ELR (cell line): ENCODE measurements around the gene VAT1L.
"Not testable (repeated sequence)": the region's sequence is repeated elsewhere in the genome, so short reads cannot be mapped to it uniquely, and the experiment has no call there.

Experiments
- DNase-seq: peaks from one replicate; pipeline ENCODE4 v3.0.0-alpha.2; 2015; ENCODE audit warnings: low read depth

The VAT1L gene

DNA sequence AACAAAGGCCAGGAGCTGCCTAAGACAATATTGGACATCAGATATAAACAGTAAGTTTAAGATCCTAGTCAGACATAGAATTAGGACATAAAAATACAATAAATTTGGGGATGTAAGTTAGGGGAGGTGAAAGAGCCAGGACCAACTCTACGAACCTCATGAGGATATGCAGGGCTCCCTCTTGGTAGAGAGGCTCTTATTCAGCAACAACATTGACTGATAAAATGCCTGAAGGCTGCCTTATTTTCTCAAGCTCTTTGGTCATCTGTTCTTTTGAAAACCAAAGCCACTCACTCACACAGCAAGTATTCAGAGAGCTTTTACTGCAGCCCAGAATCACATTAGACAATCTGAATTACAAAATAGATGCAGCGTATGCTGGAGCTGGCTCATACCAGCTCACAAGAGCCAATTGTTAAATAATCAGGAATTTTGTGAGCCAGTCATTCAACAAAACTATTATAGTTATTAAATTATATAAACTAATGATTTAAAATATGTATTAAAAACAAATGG, 125.4 kb downstream of the VAT1L start:
- no peak for DNase-seq

DNA sequence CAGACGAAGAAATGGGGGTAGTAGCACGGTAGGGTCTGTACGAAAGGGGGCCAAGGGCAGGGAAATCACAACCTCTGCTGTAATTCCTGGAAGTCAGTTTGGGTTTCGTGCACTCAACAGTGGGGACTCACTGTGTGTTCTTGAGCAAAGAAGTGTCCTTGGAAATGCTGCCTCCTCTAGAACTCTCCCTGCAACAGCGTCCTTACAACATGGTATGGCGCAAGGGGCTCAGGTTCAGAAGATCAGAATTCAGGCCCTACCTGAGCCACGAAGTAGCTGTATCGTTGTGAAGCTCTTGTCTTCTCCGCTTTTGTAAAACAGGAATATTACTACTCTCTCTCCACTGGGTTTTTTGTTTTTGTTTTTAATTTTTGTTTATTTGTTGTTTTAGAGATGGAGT, 127.7 kb downstream of the VAT1L start:
- no peak for DNase-seq

DNA sequence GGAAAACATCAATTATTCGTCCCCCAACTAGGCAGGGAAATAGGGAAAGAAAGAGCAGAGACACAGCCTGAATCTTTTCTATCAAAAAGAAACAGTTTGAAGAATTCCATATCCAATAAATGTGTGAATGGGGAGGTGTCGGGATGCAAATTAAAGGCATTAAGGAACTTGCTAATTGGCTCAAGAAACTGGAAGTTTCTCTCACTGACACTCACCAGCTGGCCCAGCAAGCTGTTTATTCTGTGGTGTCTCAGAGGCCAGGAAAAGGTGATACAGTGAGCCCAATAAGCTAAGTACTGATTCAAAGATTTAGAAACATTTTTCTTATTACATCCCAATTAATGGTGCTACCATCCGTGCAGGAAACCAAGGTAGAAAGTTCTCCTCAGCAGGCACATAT, 129.6 kb downstream of the VAT1L start:
- DNase-seq, result no peak

DNA sequence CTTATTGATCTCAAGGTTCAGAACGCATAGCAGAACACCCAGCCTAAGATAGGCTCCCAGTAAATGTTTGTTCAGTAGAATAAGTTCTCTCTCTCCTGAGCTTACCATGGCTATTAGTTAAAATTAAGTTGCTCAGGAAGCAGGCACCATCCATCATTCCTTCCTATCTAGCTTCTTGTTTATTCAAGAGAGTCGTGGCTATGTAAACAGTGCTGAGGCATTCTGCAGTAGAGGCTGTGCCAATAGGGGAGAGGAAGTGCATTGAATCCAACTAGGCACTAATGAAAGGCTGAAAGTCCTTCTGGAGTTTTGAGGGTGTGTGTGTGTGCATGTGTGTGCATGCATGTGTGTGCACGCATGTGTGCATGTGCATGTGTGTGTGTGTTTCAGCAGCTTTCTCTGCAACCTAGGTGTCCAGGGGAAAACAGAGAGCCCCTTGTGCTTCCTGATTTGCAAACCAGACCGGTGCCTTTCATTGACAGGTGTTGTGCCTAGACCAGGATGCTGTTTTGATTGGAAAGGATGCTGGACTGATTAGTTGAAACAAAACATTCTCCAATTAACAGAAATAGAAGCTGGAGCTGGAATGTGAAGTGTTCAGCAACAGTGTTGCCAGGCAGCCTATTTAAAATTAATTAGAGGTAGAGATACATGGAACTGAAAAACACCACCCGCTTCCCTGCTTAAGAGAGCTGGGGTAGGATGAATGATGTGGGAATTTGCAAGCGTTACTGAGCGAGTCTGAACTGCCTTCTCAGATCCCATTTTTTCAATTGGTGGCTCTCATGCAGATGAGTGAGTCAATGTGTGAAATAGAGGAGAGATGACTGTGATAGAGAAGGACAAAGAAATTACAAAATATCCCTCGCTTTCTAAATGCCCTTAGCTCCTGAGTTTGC, 130.7 kb downstream of the VAT1L start:
- DNase-seq, result no peak

DNA sequence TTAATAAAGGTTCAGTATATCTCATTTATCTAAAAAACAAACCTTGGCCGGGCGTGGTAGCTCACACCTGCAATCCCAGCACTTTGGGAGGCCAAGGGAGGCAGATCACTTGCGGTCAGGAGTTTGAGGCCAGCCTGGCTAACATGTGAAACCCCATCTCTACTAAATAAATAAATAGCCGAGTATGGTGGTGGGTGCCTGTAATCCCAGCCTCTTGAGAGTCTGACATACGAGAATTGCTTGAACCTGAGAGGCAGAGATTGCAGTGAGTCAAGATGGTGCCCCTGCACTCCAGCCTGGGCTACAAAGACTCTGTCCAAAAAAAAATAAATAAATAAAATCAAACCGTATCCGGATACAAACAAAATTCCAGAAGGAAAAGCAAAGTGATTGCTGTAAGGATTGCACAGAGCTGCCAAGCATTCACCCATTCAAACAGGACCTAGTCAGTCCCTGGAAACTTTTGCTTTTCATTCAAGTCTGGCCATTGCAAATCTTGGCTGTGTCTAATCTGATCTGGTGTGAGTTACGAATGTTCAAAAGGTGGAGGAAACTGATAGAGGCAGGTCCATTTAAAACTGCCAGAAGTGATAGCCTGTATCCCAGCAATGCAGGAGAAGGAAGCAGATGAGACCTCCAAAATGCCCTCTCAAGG, 131.5 kb downstream of the VAT1L start:
- DNase-seq, result no peak

DNA sequence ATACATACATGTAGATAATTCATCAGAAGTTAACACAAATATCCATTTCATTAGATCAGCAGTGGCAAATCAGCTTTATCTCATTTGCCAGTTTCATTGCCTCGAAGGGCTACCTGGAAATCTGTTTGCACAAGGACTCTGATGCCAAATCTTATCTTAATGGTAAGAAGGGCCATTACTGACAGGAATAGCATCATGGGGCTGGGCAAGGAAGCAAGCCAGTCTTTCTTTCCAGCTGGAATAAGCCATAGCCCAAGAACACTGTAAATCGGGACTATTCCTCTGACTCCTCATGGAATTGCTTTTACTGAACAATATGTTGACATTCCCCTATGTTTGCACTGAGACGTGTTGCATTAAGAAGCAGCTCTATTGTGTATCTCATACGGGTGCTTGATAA, 132.6 kb downstream of the VAT1L start:
- DNase-seq, result no peak

DNA sequence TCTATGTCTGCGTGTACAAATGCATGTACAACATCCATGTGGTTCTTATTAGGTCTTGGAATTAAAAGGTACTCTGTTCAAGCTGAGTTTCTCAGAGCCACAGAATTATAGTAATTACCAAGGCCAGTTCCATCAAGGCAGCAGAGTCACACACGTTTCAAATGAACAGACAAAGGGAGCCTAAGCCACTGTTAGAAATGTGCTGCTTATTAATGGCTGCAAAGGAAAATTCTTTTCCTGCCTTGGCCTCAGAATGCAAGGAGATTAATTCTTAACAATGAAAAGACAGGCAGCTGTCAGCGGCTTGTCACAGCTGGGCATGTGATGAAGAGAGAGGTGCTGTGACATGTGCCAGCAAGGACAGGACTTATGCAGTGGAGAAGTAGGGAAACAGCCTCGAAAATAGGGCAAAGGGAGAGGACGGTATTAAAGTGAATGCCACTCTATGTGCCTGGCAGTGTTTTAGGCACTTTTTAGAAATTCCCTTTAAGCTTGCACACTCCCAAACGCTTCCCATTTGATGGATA, 133.9 kb downstream of the VAT1L start:
- no peak for DNase-seq

DNA sequence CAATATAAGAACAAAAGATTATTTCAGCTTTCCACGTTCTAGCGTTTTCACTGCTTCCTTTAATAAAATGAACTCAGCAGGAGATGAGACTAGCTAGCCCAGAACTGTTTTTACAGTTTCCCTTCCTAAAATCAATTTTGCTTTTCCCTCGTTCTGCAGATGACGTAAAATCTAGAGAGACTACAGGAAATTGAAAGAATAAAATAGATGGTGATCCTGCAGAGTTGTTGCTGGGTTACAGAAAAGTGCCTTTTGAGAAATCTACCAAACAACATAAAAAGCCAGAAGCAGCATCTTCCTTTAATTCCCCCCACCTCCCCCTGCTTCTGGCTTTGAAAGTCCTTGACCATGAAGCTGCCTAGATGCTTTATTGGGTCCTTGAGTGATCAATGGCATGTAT, 137.2 kb downstream of the VAT1L start:
- DNase-seq, result no peak

DNA sequence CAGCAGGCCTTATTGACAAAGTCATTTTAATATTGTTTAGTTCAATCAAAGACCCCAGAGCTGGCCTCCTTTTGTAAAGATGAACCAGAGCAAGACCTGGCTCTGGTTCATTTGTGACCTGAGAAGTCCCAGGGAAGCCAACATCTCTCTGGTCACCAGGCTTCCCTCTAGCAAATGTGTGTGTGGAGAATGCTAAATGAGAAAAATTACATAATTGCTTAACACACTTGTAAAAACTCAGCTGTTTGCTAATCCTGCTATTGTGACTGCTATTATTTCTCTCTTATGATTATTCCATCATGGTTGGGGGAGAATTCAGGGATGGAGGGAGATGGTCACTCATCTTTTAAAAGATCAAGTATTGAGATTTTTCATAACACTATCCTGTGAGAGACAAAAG, 139.7 kb downstream of the VAT1L start:
- DNase-seq, result no peak

DNA sequence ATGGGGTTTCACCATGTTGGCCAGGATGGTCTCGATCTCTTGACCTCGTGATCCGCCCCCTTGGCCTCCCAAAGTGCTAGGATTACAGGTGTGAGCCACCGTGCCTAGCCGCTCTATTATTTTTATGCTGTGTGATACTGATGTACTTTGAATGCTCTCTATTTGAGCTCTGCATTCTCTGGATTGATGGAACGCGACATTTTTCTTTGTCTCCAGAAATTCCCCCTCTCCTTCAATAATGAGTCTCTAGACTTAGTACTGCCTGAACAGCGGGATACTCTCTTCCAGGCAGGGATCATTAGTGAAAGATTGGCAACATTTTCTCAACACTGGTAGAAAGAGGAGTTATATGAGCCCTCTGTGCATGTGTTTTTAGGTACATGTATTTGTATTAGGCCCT, 140.6 kb downstream of the VAT1L start:
- DNase-seq, result no peak

DNA sequence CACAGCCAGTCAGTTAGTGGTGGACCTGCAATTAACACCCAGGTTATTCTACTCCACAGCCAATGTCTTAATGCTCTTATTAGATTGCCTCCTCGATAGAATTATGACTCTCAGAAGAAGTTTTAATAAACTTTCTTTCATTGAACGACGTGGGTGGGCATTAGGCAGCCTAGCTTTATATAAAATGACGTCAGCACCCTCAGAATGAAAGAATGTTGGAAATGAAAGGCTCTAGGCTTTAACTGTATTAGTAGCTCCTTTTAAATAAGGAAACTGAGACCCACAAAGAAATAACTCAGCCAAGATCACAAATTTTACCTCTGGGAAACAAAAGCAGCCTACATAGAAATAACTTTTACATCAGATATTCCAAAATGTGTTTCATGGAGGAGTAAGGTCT, 142.7 kb downstream of the VAT1L start:
- no peak for DNase-seq

DNA sequence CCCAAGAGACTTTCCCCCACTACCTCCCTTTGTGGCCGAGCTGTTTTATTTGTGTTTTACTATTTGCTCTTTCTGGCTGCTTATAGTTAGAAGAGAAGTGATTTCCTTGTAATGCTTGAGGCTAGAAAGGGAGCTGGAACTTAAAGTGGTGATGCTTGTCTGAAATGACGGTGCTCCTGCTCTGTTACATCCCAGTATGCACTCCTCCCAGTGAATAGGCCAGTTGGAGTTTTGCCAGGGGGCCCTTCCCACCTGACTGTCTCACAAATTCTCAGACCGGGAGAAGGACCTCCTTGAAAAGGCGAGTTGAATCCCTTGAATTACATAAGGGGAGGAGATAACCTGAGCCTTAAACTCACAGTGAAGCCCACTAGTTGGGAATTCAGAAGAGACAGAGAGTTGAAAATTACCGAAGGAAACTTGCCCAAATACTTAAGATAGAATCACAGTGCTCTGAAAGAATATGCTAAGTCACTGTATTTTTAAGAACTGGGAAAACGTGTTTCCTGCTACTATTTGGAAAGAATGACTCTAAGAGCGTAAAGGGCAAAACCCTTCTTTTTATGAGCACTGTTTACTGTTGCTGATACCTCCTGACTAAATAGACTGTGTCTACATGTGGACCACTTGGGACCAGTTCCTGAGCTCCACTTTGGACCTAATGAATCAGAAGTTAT, 149.2 kb downstream of the VAT1L start:
- DNase-seq, result no peak

DNA sequence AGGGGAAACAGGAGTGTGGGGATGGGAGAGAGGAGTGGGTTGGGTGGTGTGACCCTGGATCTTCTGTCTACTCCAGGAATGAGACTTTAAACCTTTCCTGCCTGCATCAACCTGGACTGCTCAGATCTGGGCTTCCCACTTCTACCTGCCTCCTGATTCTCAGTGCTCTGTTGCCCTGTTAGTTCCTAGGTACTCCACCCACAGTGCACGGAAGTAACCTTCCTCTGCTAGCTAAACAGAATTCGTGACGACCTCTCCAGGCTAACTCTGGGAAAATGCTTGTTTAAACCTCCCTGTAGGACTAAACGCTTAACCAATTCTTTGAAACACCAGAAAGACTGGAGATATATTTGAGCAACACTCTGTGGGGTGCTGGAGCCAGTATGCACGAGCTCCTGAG, 150.5 kb downstream of the VAT1L start:
- no peak for DNase-seq

DNA sequence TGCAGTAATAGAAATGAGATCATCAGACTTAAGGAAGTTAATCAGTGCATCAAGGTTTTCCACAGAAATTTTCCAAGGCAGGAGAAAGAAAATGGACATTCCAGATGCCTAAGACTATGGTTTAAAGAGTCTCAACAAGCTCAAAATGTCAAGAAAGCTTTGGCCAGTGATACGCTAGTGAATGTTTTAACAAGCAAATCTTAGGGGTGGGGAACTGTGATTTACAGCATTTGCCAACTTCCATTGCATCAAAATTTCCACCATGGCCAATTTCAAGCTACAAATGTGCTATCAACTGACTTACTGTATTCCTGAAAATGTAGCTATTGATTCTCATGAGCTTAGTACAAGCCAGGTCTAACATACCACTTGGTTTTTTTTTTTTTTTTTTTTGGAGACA, 151.6 kb downstream of the VAT1L start:
- no peak for DNase-seq

DNA sequence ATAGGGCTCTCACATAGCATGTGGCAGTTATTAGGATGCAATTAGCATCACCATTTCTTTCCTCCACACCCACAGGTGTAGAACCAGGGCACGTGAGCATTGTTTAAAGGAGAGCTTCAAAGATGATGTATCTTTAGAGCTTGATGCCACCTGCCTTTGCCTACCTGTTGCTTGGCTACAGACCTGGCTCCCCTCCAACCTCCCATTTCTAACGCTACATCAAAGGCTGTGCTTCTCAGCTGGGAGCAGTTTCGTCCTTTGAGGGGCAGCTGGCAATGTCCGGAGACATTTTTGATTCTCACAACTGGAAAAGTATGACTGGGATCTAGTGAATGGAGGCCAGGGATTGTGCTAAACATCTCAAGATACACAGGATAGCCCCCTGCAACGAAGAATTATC, 155.4 kb downstream of the VAT1L start:
- no peak for DNase-seq

DNA sequence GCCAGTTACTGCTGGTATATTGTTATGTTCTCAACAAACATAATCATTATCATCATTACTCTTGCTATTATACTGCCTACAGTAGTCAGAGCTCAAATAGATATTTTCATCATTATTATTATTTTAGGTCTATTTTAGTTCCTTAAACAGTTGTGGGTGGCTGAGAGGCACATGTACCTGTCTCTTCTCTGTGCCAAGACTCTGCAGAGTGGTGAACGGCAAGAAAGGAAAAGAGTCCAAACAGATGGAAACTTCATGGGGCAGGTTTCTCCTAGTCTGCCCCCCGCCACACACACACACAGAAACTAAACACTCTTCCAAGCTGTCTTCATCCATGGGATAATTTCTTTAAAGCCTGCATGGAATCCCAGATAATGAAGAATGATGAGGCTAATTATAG, 156.3 kb downstream of the VAT1L start:
- no peak for DNase-seq

DNA sequence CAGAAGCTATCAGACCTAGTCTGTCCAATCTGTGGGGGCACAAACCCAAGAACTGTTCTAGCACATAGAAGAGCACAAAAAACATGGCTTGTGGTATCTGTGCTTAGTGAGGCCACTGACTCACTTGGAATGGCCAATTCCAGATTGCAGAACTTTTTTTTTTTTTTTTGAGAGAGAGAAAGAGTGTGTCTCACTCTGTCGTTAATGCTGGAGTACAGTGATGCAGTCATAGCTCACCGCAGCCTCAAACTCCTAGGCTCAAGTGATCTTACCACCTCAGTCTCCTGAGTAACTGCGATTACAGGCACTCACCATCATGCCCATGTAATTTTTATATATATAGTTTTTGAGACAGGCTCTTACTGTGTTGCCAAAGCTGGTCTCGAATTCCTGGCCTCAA, 156.8 kb downstream of the VAT1L start:
- no peak for DNase-seq

DNA sequence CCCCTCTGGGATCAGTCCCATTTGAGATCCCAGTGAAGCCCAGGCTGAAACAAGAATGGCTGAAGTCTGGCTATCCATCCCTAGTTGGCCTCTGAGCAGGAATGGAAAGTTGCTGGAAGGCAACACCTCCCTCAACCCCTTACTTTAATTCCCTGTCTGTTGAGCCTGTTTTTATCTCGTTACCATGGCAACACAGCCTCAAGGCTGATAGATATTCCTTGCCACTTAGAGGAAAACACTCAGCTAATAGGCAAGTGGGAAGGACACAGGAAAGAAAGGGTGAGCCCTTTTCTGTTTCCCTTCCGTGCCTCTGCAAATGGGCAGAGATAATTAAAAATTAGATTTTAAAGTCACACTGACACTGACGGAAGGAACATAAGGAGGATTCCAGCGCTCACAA, 158.5 kb downstream of the VAT1L start:
- no peak for DNase-seq

DNA sequence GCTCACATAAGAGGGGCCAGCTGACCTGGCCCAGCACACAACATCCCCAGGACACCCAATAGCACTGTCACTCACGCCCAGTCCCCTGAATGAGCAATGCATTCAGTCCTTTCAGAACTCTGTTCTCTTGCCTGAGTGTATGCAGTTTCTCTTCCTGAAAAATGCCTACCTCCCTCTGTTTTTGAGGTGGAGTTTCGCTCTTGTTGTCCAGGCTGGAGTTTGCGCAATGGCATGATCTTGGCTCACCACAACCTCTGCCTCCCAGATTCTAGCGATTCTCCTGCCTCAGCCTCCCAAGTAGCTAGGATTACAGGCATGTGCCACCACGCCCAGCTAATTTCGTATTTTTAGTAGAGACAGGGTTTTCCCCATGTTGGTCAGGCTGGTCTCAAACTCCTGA, 159.2 kb downstream of the VAT1L start:
- not testable (repeated sequence) for DNase-seq

DNA sequence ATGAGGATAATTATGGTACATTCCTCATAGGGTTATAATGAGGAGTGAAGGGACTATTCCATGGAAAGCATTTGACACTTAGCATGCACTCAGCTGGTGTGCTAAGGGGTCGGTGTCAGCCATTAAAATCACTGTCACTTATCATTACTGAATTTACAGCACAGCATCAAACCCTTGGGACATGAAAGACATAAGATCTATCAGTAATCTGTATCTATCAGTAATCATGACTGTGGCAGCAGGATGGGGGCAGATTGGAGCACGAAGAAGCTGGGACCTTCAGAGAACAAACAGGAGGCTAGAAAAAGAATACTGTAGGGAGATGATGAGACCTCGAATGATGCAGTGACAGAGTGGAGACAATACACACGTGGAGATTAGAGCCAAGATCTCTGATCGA, 160.5 kb downstream of the VAT1L start:
- DNase-seq, result no peak

DNA sequence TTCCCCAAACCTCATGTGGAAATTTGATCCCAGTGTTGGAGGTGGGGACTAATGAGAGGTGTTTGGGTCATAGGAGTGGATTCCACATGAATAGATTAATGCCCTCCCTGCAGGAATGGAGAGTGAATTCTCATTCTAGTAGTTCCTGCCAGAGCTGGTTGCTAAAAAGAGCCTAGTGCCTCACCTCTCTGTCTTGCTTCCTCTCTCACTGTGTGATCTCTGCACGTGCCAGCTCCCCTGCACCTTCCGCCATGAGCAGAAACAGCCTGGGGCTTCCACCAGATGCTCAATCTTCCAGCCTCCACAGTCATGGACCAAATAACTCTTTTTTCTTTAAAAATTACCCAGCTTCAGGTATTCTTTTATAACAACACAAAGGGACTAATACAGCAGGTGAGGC, 161.1 kb downstream of the VAT1L start:
- DNase-seq, result no peak

DNA sequence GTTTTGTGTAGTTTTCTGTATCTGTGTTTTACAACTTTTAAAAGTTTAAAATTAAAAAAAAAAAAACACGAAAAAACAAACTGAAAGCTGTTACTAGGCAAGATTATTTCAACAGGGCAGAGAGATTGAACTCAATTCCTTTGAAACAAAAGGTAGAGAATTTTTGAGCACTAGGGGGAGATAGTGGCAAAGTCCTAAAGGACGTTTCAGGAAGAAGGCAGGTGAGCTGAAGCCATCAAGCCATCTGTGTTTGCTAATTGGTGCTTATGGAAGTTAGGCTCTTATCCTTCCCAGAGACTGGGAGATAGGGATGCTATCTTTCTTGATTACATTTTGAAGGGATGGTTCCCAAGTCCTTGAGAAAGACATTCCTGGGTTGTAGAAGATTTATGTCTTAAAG, 163.4 kb downstream of the VAT1L start:
- peak; percentile 22 for DNase-seq

DNA sequence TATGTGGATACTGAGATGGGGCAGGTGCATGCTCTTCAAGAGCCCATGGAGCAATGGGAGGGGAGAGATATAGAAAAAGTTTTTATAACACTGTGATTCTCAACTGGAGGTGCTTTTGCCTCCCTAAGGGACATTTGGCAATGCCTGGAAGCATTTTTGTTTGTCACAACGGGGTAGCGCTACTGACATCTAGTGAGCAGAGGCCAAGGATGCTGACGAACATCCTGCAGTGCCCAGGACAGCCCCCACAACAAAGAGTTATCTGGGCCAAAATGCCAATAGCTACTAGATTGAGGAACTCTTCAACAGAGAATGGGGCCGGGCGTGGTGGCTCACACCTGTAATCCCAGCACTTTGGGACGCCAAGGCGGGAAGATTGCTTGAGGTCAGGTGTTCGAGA, 166.8 kb downstream of the VAT1L start:
- DNase-seq, result no peak
